Astrocyte of the cerebellum (primary cell): ENCODE data around the gene ARHGEF40.
A peak's percentile ranks its signal among the peaks of the same experiment; 100 is the strongest.

ENCODE experiments used
- DNase-seq: peaks from one replicate; pipeline ENCODE4 v3.0.0-alpha.2; 2011; ENCODE audit warnings: low read depth
- H3K4me3 ChIP-seq: 2 replicates; pipeline ENCODE4 v1.5.1; 2011; ENCODE audit warnings: mild to moderate bottlenecking, low read depth, low read length, moderate library complexity
- in situ Hi-C: cut with HindIII; loops from 2 replicates; pipeline ENCODE4 v1.10.0; 2017; ENCODE audit warnings: low sequenced_read_pairs
- TF ChIP-seq, protein P1 (sequence below): IDR thresholded peaks from 2 replicates; pipeline ENCODE4 v1.5.1; 2012; ENCODE audit warnings: low read length, low read depth, moderate library complexity, mild to moderate bottlenecking; ENCODE audit errors: missing control alignments

ARHGEF40 gene

DNA sequence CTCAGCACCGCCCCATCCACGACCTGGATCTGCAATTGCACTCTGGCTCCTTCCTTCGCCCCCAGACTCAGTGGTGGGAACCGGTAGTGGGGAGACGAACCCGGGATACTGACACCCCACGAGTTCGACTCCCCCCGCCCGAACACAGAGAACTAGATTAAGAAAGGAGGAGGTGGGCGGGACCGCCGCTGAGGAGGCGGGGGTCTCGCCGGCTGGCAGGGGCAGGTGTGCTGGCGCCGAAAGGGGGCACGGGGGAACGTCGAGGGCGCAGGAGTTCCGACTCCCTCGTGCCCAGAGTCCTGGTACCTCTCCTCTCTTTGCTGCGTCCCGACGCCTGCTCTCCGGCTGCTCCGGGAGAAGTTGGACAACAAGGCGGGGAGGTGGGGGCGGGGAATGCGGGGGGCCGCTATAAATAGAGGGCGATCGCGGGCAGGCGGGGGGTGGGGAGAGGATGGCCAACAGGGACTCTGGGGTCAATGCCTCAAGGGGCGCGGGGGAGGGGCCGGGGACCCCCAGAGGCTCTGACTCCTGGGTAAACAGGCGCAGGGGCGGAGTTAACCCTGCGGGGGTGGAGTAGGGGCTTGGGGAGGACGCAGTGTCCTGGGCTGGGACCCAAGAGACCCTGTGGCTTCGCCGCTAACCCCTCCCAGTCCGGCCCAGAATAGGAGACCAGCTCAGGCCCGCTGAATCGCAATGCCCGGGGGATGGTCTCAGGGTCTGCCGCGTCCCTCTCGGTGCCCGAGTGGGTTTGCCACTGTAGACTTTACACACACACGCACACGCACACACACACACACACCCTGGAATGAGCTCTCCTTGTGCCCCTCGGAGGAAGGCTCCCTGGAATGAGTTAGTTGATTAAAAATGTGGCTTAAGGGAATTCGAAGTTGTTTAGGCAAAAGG is 44.5 kb upstream of the ARHGEF40 start:
- no peak for DNase-seq
- TF ChIP-seq, protein P1, sequence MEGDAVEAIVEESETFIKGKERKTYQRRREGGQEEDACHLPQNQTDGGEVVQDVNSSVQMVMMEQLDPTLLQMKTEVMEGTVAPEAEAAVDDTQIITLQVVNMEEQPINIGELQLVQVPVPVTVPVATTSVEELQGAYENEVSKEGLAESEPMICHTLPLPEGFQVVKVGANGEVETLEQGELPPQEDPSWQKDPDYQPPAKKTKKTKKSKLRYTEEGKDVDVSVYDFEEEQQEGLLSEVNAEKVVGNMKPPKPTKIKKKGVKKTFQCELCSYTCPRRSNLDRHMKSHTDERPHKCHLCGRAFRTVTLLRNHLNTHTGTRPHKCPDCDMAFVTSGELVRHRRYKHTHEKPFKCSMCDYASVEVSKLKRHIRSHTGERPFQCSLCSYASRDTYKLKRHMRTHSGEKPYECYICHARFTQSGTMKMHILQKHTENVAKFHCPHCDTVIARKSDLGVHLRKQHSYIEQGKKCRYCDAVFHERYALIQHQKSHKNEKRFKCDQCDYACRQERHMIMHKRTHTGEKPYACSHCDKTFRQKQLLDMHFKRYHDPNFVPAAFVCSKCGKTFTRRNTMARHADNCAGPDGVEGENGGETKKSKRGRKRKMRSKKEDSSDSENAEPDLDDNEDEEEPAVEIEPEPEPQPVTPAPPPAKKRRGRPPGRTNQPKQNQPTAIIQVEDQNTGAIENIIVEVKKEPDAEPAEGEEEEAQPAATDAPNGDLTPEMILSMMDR: no peak
- in situ Hi-C loops: no loop called here
- H3K4me3 ChIP-seq: peak overlapping the region; percentile 42

DNA sequence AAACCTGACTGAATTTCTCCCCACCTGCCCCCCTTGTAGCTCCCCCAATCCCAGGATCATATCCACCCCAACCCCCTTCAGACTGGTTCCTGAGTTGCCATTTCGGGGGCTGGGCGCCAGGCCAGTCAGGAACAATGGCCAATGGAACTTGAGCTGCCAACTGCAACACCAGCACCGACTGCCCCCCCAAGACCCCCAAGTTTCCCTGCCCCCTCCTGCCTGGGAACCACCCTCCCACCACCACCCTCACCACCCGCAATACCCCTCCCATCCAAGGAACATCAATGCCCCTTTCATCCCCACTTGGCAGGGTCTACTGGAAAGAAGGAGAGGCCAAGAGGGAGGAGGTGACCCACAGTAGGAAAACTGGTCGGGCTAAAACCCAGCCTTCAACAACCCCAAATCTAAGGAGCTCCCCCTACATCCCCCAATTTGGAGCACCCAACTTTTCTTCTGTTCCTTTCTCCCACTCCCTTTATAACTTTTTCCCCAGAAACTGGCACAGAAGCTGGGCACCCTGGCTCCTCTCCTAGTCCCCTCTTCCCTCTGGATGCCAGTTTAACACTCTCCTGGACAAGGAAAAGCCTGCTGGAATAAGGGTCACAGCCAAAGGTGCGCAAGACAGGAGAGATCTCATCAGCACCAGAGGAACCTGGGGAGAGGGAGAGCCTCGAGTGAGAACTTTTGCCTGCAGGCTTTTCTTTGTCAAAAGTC is 43.7 kb upstream of the ARHGEF40 start:
- DNase-seq: no peak
- TF ChIP-seq, protein P1: no peak
- no peak overlapping the region for H3K4me3 ChIP-seq
- in situ Hi-C loops: no loop called here

DNA sequence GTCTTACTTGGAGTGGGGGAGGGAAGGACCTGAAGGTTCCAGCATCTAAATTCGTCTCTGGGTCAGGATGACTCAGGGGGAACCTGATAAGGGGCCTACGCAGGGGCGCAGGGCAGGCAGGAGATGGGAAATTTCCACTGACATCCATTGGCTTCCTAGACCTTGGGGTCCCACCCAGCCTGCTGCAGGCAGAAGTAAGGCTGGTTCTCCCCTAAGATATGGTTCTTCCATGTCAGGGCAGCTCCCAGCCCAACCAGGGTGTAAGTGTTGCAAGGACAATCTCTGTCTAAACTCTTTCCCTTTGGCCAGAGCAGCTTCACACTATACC is 43.2 kb upstream of the ARHGEF40 start:
- no peak for DNase-seq
- in situ Hi-C loops: no loop called here
- no peak overlapping the region for H3K4me3 ChIP-seq
- TF ChIP-seq, protein P1: no peak

DNA sequence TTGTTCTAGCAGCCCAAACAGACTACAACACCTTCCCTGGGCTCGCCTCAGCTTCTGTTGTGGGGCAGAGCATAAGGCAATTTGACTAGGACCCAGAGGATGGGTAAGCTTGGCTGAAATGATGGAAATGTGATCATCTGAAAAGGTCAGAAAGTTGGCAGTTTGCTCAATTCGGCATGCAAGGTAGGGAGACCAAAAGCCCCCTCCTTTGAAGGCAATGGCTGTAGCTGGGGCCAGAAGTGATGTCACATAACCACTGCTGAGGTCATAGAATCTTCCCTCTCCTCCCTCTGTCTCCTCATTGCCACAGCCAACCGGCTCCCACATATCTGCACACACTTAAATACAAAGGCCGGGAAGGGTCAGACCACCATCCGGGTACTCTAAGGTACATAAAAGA is 40.2 kb upstream of the ARHGEF40 start, which contains the start of gene TPPP2:
Gene TPPP2, plus strand, starts transcription at position 301 of the 400 bp plus-strand sequence. CDS start 365 bp downstream, outside the sequence.
- no peak for DNase-seq
- TF ChIP-seq, protein P1: no peak
- H3K4me3 ChIP-seq: no peak within 1 kb of the TSS
- in situ Hi-C loops: no loop called here

DNA sequence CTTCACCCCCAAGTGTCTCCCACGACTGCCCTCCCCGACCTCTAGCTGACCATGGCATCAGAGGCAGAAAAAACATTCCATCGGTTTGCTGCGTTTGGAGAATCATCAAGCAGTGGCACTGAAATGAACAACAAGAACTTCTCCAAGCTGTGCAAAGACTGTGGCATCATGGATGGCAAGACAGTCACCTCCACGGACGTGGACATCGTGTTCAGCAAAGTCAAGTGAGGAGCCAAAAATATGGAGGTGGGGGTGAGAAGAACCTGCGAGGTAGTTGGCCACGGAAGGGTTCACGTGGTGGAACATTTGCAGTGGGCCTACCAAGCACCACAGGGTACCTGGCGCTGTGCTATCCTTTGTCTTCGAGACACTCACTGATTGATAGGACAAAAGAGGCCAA is 39.6 kb upstream of the ARHGEF40 start:
- in situ Hi-C loops: no loop called here
- no peak for DNase-seq
- TF ChIP-seq, protein P1: no peak
- no peak overlapping the region for H3K4me3 ChIP-seq

DNA sequence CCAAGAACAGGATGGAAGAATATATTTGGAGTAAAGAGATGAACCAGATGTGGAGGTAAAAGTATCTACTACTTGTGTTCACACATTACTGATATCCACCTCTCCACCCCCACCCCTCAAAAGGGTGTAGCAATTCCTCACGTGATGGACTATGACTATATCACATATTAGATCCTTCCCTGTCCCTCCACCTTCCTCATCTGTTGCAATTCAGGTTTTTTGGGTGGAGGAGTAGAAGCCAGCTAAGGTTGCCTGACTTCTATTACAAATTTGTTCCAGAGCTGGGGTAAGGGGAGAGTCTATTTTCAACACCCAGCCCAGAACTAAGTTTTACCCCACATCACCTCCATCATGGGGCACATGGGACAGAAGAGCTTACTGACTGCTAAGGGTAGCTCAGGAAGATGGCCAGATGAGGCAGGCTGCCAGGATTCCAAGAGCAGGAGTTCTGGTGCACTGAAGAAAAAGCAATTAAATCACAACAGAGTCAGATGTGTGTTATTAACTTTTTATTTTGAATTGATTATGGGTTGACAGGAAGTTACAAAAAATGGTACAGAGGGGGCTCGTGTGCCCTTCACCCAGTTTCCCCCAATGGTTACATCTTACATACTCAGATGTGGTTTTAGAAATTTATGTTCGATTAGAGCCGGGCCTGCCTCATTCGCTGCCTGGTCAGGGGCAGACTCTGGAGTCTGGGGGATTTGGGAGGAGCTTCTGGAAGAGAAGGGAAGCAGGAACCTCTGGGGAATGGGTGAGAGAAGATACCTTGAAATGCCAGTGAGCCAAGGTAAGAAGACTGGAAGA is 37.6 kb upstream of the ARHGEF40 start:
- no peak for DNase-seq
- TF ChIP-seq, protein P1: no peak
- no peak overlapping the region for H3K4me3 ChIP-seq
- in situ Hi-C loops: no loop called here
